ENCODE results near the gene GALK2.
"Not testable (repeated sequence)": the region's sequence is repeated elsewhere in the genome, so short reads cannot be mapped to it uniquely, and the experiment has no call there.

The GALK2 gene

GRCh38 chr15:49354439-49354838 is 184.4 kb downstream of the GALK2 start:
- not testable (repeated sequence) for DNase-seq

DNA sequence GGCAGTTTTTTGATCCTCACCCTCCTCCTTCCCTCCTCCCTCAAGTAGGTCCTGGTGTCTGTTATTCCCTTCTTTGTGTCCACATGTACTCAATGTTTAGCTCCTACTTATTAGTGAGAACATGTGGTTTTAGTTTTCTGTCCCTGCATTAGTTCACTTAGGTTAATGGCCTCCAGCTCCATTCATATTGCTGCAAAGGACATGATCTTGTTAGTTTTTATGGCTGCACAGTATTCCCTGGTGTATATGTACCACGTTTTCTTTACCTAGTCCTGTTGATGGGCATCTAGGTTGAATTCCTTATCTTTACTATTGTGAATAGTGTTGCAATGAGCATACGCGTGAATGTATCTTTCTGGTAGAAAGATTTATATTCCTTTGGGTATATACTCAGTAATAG is 191.3 kb downstream of the GALK2 start:
- no peak for DNase-seq

- no peak for DNase-seq
Measured at GRCh38 chr15:49366496-49366895, 196.4 kb downstream of the GALK2 start.

DNA sequence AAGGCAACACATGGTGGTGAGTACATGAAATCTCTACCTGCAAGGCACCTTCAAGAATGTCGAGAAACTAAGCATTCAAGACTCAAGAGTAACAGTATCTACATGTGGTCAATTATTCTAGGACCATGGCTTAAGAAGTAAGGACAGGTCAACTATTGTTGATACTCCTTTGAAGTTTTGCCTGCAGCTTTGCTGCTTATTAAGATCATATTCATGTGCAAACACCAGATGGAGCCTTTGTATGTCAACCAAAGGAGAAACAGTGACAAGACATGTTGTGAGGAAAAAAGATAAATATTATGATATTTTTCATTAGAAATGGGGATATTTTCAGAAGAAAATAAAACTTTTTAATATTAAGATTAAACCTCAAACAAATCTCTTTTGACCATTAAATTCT is 200.7 kb downstream of the GALK2 start:
- DNase-seq, result peak; percentile 26

- no peak for DNase-seq
Measured at GRCh38 chr15:49372366-49372765, 202.3 kb downstream of the GALK2 start.

DNA sequence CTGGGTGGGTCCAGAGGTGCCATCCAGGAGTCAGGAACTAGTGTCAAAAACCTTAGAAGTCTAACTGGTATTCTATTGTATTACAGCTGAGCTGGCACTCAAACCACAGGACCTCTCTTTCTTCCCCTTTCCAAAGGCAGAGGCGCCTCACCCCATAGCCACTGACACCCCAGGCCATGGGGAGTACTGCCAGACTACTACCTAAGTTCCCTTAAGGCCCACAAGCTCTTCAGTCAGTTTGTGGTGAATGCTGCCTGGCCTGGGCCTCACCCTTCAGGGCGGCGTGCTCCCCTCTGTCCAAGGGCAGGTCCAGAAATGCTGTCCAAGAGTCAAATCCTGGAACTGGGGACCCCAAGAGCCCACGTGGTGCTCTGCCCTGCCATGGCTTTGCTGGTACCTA is 209.9 kb downstream of the GALK2 start:
- DNase-seq, result no peak

GRCh38 chr15:49380912-49381311 is 210.9 kb downstream of the GALK2 start:
- DNase-seq, result peak; percentile 9

All from fibroblast of skin of abdomen (primary cell).